ENCODE results near the gene KDM2A. TPM values are rescaled to one million over a fixed set of nuclear protein-coding genes. Genes with fewer than 3 reads are reported as not detected.
A peak's percentile ranks its signal among the peaks of the same experiment; 100 is the strongest.

Gene KDM2A
- total and polyA plus RNA-seq, 2 donors (not counting 3 experiments of a cell fraction or from before 2014, with no cell fraction given) = 72.2 to 79.5 TPM

DNA sequence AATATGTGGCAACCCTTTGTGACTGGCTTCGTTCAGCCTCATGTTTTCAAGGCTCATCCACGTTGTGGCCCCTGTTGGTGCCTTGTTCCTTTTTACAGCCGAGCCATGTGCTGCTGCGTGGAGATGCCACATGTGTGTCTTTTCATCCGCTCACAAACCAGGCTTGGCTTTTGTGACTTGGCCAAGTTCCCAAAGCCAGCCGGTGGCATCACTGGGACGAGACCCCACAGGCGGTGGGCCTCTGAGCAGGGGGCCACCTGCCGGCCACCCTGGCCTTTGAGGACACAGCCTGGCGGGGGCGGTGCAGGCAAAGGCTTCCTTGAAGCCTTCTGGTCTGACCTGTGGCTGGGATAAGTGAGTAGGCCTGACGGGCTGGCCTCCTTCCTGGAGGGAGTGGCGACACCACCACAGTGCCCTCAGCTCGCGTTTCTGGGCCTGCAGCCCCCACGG lies 157.7 kb downstream of the KDM2A start:
- Histone ChIP-seq H4K20me1 (replicated peaks; ENCODE audit: control insufficient read depth, extremely low read depth, insufficient read depth, low read length) (no peaks in the 10 kb centered on the region), H3K27ac (ENCODE audit: insufficient read depth, low read depth, low read length) (peak overlapping the region; percentile 76), H3K9ac (replicated peaks; ENCODE audit: extremely low read depth, insufficient read depth, low read length) (peak overlapping the region; percentile 46), H3K4me1 (ENCODE audit: control insufficient read depth, extremely low read depth, insufficient read depth, low read length) (peaks cover 17% of the 10 kb centered on the region), H3K36me3 (ENCODE audit: control insufficient read depth in 2 of 2, extremely low read depth in 1 of 2, insufficient read depth in 2 of 2, low read length in 2 of 2) (peaks cover 8 to 35% of the 10 kb centered on the region in 2 experiments), H2AFZ (ENCODE audit: low read depth, low read length) (no peak overlapping the region), H3K27me3 (ENCODE audit: control insufficient read depth in 2 of 2, insufficient read depth in 2 of 2, low read length in 2 of 2) (no peaks in the 10 kb centered on the region), H3K79me2 (ENCODE audit: control insufficient read depth, insufficient read depth, low read length) (peaks cover 48% of the 10 kb centered on the region), H3K9me1 (replicated peaks; ENCODE audit: control insufficient read depth, extremely low read depth, insufficient read depth, low read length) (no peaks in the 10 kb centered on the region), H3K9me3 (replicated peaks; ENCODE audit: control insufficient read depth, insufficient read depth, low read length) (no peaks in the 10 kb centered on the region), H3K4me3 (replicated peaks in 1 of 3; ENCODE audit: insufficient read depth in 1 of 3, low read depth in 1 of 3, low read length in 3 of 3) (no peak overlapping the region), H3K4me2 (ENCODE audit: insufficient read depth, low read length) (peak overlapping the region; percentile 45)
- intact Hi-C loops (cut with micrococcal nuclease) = loop anchor here (1.0 kb wide), 3 partner anchors 10 to 40 kb away; no protein-coding TSS in a partner anchor
- POLR2A ChIA-PET = interaction anchor here (0.9 to 1.8 kb wide), 2 partner anchors 12 to 43 kb away, joined by 4 to 9 read pairs; partner anchors contain the start of gene ANKRD13D
- FAIRE-seq (peak; percentile 47), DNase-seq (ENCODE audit: low read depth, low spot score) (peak; percentile 66)
- CTCF ChIA-PET = interaction anchor here (1.4 to 2.7 kb wide), 6 partner anchors 10 to 41 kb away, joined by 4 to 16 read pairs (median 10); partner anchors contain the start of gene ANKRD13D
- TF ChIP-seq, protein P1, sequence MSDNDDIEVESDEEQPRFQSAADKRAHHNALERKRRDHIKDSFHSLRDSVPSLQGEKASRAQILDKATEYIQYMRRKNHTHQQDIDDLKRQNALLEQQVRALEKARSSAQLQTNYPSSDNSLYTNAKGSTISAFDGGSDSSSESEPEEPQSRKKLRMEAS (IDR thresholded peaks at IDR 0.05; ENCODE audit: insufficient read depth, insufficient read length) = peak; percentile 51
- TF ChIP-seq JUN (IDR thresholded peaks at IDR 0.05; ENCODE audit: borderline replicate concordance, insufficient read depth, insufficient read length, low read depth) (no peak), GATA2 (IDR thresholded peaks at IDR 0.05; ENCODE audit: insufficient read depth, insufficient read length, low read depth, low read length) (no peak), FOS (IDR thresholded peaks at IDR 0.05; ENCODE audit: borderline replicate concordance, insufficient read depth, low read length) (no peak), MYC (IDR thresholded peaks at IDR 0.05; ENCODE audit: low read depth, low read length) (no peak), POLR2AphosphoS5 (IDR thresholded peaks at IDR 0.05; ENCODE audit: insufficient read depth, low read depth, low read length) (no peak), POLR2A (IDR thresholded peaks at IDR 0.05; ENCODE audit: low read depth, low read length) (no peak), EZH2 (IDR thresholded peaks at IDR 0.05; ENCODE audit: borderline replicate concordance, low read depth, low read length, severe bottlenecking) (no peak)
- TF ChIP-seq, protein P2, sequence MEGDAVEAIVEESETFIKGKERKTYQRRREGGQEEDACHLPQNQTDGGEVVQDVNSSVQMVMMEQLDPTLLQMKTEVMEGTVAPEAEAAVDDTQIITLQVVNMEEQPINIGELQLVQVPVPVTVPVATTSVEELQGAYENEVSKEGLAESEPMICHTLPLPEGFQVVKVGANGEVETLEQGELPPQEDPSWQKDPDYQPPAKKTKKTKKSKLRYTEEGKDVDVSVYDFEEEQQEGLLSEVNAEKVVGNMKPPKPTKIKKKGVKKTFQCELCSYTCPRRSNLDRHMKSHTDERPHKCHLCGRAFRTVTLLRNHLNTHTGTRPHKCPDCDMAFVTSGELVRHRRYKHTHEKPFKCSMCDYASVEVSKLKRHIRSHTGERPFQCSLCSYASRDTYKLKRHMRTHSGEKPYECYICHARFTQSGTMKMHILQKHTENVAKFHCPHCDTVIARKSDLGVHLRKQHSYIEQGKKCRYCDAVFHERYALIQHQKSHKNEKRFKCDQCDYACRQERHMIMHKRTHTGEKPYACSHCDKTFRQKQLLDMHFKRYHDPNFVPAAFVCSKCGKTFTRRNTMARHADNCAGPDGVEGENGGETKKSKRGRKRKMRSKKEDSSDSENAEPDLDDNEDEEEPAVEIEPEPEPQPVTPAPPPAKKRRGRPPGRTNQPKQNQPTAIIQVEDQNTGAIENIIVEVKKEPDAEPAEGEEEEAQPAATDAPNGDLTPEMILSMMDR (IDR thresholded peaks at IDR 0.05; ENCODE audit: extremely low read depth in 1 of 2, insufficient read depth in 1 of 2, low read depth in 1 of 2, low read length in 2 of 2) = peak; percentile 46 to 48
- no TSS peak for BruUV-seq (replicated peaks)
- dilution Hi-C loops (cut with MboI; ENCODE audit: extremely low pct_ligation_motif_present, low sequenced_read_pairs) = no loop called here
